HepG2 (cell line): ENCODE results near the gene GTF3C5. TPM values are rescaled to one million over a fixed set of nuclear protein-coding genes. Genes with fewer than 3 reads are reported as not detected.

ENCODE experiments used
- AHR ChIP-seq: IDR thresholded peaks from 2 replicates; pipeline ENCODE4 v1.6.1; 2018; ENCODE audit warnings: missing genetic modification reagents, missing compliant biosample characterization
- ATF7-NPFF ChIP-seq: sonication (generic); formaldehyde crosslinking; IDR thresholded peaks from 2 replicates; pipeline ENCODE4 v1.8.1; 2023; ENCODE audit warnings: mild to moderate bottlenecking, low read depth, missing genetic modification reagents, moderate library complexity
- BHLHE40 ChIP-seq: IDR thresholded peaks from 2 replicates; pipeline ENCODE4 v1.6.1; 2011; ENCODE audit warnings: low read length, improper control_type of control experiment
- CBFB ChIP-seq: sonication (generic); formaldehyde crosslinking; IDR thresholded peaks from 2 replicates; pipeline ENCODE4 v1.4.0; 2020; ENCODE audit warnings: missing genetic modification reagents
- CREBL2 ChIP-seq: sonication (generic); formaldehyde crosslinking; IDR thresholded peaks from 2 replicates; pipeline ENCODE4 v1.8.1; 2023; ENCODE audit warnings: missing genetic modification reagents, mild to moderate bottlenecking, borderline replicate concordance
- ERF ChIP-seq: IDR thresholded peaks from 2 replicates; pipeline ENCODE4 v1.6.1; 2018; ENCODE audit warnings: missing biosample characterization, missing genetic modification reagents
- FOXA1 ChIP-seq, 2 experiments: fragments of 450-650 bp in 1 of 2; sonication (generic) in 1 of 2; formaldehyde crosslinking in 1 of 2; IDR thresholded peaks; 2 replicates each; pipeline versions ENCODE4 v1.4.0 to v1.6.1; 2016 to 2020; ENCODE audit warnings: missing genetic modification reagents in 1 of 2
- HNRNPK ChIP-seq: fragments of 200-400 bp; formaldehyde crosslinking; IDR thresholded peaks from 2 replicates; pipeline ENCODE4 v1.6.1; 2018; ENCODE audit warnings: low read length, low read depth, moderate library complexity, mild to moderate bottlenecking; ENCODE audit not compliant: poor library complexity, severe bottlenecking
- IKZF1 ChIP-seq: fragments of 450-650 bp; IDR thresholded peaks from 2 replicates; pipeline ENCODE4 v1.7.1; 2016
- KAT7 ChIP-seq: IDR thresholded peaks from 2 replicates; pipeline ENCODE4 v1.6.1; 2018; ENCODE audit warnings: borderline replicate concordance, missing compliant biosample characterization
- MEIS2 ChIP-seq: sonication (generic); formaldehyde crosslinking; IDR thresholded peaks from 2 replicates; pipeline ENCODE4 v1.9.0; 2021; ENCODE audit warnings: mild to moderate bottlenecking, missing genetic modification reagents
- NFAT5 ChIP-seq: sonication (generic); formaldehyde crosslinking; IDR thresholded peaks from 2 replicates; pipeline ENCODE4 v1.4.0; 2020; ENCODE audit warnings: missing genetic modification reagents
- NFE2L2 ChIP-seq: fragments of 150-350 bp; IDR thresholded peaks from 2 replicates; pipeline ENCODE4 v1.6.1; 2014; ENCODE audit warnings: low read length
- POLR2A ChIP-seq, 2 experiments: IDR thresholded peaks; 2 replicates each; pipeline ENCODE4 v1.6.1; 2011; ENCODE audit warnings: low read depth in 2 of 2, low read length in 2 of 2, mild to moderate bottlenecking in 1 of 2, moderate library complexity in 1 of 2; ENCODE audit not compliant: insufficient read depth in 1 of 2
- RFXAP ChIP-seq: sonication (generic); formaldehyde crosslinking; IDR thresholded peaks from 2 replicates; pipeline ENCODE4 v1.4.0; 2020; ENCODE audit warnings: missing genetic modification reagents, borderline replicate concordance
- TBL1XR1 ChIP-seq: fragments of 150-350 bp; IDR thresholded peaks from 2 replicates; pipeline ENCODE4 v1.6.1; 2014; ENCODE audit warnings: borderline replicate concordance, low read length; ENCODE audit not compliant: partially characterized antibody
- TEF ChIP-seq: sonication (generic); formaldehyde crosslinking; IDR thresholded peaks from 2 replicates; pipeline ENCODE4 v1.5.0; 2020; ENCODE audit warnings: missing genetic modification reagents
- TSC22D2 ChIP-seq: sonication (generic); formaldehyde crosslinking; IDR thresholded peaks from 2 replicates; pipeline ENCODE4 v1.5.1; 2020; ENCODE audit warnings: missing genetic modification reagents, mild to moderate bottlenecking, borderline replicate concordance
- ZHX1 ChIP-seq: sonication (generic); formaldehyde crosslinking; IDR thresholded peaks from 2 replicates; pipeline ENCODE4 v1.8.1; 2022; ENCODE audit warnings: low read depth, mild to moderate bottlenecking, missing genetic modification reagents
- ZNF382 ChIP-seq: sonication (generic); formaldehyde crosslinking; IDR thresholded peaks from 2 replicates; pipeline ENCODE4 v1.5.0; 2020; ENCODE audit warnings: missing genetic modification reagents, mild to moderate bottlenecking, borderline replicate concordance
- ZNF501 ChIP-seq: sonication (generic); formaldehyde crosslinking; IDR thresholded peaks from 2 replicates; pipeline ENCODE4 v1.5.1; 2020; ENCODE audit warnings: mild to moderate bottlenecking, moderate library complexity, missing genetic modification reagents
- ZNF550 ChIP-seq: sonication (generic); formaldehyde crosslinking; IDR thresholded peaks from 2 replicates; pipeline ENCODE4 v1.4.0; 2020; ENCODE audit warnings: mild to moderate bottlenecking, missing genetic modification reagents, borderline replicate concordance
- polyA plus RNA-seq, 8 experiments: library from polyadenylated mRNA; depleted of rRNA in 3 of 8; stranded (reverse) in 7 of 8; unstranded in 1 of 8; fragments of >200 nt; fragmentation: Illumina TruSeq in 4 of 8; extraction: Trizol in 4 of 8; gene quantifications; 2 replicates each; pipeline versions ENCODE4 v1.2.1 to v1.2.3, GENCODE V29; 2011 to 2016; ENCODE audit warnings: low read depth in 4 of 8, missing spikeins in 1 of 8, mixed read lengths in 1 of 8; ENCODE audit not compliant: insufficient read depth in 1 of 8
- total RNA-seq, 5 experiments: library from RNA; depleted of rRNA; stranded (reverse); fragments of >200 nt; fragmentation: Illumina TruSeq; extraction: Trizol; gene quantifications; 2 replicates each; pipeline ENCODE4 v1.2.3, GENCODE V29; 2016; ENCODE audit warnings: low read depth in 1 of 5

Gene GTF3C5
- total and polyA plus RNA-seq, 2 of the 13 experiments (the other 11 are each of a cell fraction or from before 2014, with no cell fraction given): 66.9 to 92.6 TPM

GRCh38 chr9:132997591-132997990 is 33.2 kb upstream of the GTF3C5 start (continued):
- TF ChIP-seq AHR (CRISPR knock-in tag) (no peak), TEF (CRISPR knock-in tag) (no peak), HNRNPK (no peak), ZNF550 (CRISPR knock-in tag) (no peak), ATF7-NPFF (CRISPR knock-in tag) (no peak), NFE2L2 (no peak), TSC22D2 (CRISPR knock-in tag) (no peak), ZNF382 (CRISPR knock-in tag) (no peak), CBFB (CRISPR knock-in tag) (peak; percentile 39; the same call in 1 of the 2 replicates), ZNF501 (no peak), ZHX1 (CRISPR knock-in tag) (no peak), IKZF1 (no peak), BHLHE40 (no peak), RFXAP (CRISPR knock-in tag) (no peak), TBL1XR1 (no peak), POLR2A (IDR thresholded peaks at IDR 0.05; ENCODE audit: insufficient read depth in 1 of 2, low read depth in 2 of 2, low read length in 2 of 2) (no peak), FOXA1 (IDR thresholded peaks at IDR 0.05) (no peak), FOXA1 (CRISPR knock-in tag; IDR thresholded peaks at IDR 0.05) (peak; percentile 64; the same call in 1 of the 2 replicates), KAT7 (CRISPR knock-in tag) (no peak), MEIS2 (no peak), CREBL2 (CRISPR knock-in tag) (no peak), NFAT5 (no peak), ERF (CRISPR knock-in tag) (no peak)
